Right ventricle myocardium inferior (tissue), 1 donor: Measurements from ENCODE around the gene ZNRF1. TPM values are rescaled to one million over a fixed set of nuclear protein-coding genes. Genes with fewer than 3 reads are reported as not detected.
A peak's percentile ranks its signal among the peaks of the same experiment; 100 is the strongest.

ENCODE experiments used
- ATAC-seq: fragments of 200-7000 bp; cut with Tn5 transposase; one replicate; pipeline ENCODE4 v1.9.1; 2020; ENCODE audit warnings: mild to moderate bottlenecking, moderate library complexity
- DNase-seq: peaks from one replicate; pipeline ENCODE4 v3.0.0; 2021; ENCODE audit errors: missing footprints
- intact Hi-C: fragments of 100-400 bp; cut with DNase I; formaldehyde crosslinking; loops from one replicate; pipeline ENCODE4 v1.11.0; 2022
- total RNA-seq: library from RNA; stranded (reverse); fragmentation: NEBNext Ultra II Directional; extraction: Animal tissue kit (Norgen Biotek cat#: 25700); gene quantifications from one replicate; pipeline ENCODE4 v1.2.1, GENCODE V29; 2021
- donor health status: DM: no; HTN: yes; CAD: no; lungs with severe emphysema.

The ZNRF1 gene
- total RNA-seq, 1 donor from 2014 or later = 27.2 TPM

DNA sequence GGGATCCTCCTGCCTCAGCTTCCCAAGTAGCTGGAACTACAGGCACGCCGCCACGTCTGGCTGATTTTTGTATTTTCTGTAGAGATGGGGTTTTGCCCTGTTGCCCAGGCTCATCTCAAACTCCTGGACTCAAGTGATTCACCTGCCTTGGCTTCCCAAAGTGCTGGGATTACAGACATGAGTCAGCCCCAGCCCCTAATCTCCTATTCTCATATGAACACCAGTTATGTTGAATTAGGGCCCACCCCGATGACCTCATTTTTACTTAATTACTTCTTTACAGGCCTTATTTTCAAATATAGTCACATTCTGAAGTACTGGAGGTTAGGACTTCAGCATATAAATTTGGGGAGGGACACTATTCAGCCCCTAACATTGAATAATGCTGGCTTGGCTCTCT lies 49.2 kb downstream of the ZNRF1 start:
- intact Hi-C loops = no loop called here
- DNase-seq (no peak), ATAC-seq (no peak)

DNA sequence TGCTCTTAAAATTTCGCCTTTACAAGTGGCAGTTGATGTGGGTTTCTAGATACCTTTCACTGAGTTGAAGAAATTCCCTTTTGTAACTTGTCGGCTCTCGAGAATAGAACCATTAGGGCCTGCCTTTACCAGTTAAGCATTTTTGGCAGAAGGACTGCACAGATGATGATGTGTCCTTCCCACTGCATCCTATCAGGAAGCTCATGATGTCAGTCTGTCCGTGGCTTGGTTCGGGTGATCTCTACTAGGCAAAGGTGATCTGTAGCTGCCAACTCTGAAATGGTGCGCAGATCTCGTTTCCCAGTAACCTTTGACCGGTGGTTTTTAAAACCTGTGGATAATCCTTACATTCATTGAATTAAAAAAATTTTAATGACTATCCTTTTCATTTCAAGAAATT lies 49.7 kb downstream of the ZNRF1 start:
- ATAC-seq (peak; percentile 65), DNase-seq (no peak)
- intact Hi-C loops = no loop called here

DNA sequence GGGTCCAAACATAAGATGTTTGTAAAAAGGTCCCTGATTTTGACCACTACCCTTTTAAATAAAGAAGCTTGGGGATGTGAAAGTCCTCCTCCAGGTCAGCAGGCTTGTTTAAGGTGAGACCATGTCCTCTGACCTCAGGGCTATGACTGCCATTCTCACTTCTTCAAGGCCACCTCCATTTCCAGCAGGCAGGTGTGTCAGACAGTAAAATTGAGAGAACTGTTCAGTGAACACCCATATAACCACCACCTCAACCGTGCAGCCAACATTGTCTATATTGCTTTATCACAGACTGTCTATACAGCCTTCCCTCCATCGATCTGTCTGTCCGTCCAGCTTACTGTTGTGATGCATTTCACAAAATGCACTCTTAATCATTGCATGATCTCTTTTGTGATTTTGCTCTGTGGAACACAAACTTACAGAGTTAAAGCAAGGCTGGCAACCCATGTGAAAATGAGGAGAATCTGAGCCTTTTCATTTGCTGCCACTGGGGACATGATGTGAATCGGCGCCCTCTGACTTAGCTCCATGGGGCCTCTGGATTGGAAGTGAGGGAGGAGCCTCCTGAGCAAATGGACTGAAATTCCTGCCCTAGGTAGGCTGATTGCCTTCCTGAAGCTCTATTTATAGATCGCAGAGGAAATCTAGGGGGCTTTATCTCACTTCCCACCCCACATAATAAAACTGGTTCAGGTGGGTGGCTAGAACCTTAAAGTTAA lies 53.8 kb downstream of the ZNRF1 start:
- ATAC-seq (no peak), DNase-seq (no peak)
- intact Hi-C loops = no loop called here

DNA sequence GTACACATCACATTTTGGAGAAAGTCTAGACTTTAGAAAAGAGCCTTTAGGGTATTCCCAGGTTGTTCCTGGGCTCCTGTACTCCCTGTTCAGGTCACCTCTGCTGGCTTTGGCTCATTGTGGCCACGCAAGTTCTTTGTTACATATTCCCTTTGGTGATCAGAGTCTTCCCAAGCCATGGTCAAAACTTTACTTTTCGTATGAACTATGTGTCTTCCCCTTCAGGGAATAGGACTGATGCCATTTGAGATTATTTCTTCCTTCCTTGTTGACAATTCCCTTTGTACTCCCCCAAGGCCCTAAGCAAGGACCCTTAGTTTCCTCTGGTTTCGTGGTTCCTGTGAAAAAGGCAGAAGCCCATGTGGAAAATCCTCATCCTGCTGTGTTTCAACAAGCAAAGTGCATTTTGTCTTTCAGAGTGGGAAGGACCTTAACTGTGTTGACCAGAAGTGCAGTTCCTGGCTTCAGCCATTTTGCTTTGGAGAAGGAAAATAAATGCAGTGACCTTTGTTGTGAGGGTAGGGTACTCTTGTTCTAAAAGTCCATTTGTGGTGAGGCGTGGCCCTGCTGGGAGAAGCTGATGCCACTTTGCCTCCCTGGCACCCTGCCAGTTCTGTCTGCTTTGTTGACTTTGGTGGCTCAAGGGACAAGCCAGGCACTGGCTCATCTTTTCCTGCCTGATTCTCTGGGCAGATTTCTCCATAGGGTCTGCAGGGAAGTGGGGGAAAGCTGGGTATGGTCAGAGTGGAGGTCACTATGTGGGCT lies 55.1 kb downstream of the ZNRF1 start:
- intact Hi-C loops = no loop called here
- DNase-seq (peak; percentile 84), ATAC-seq (peak; percentile 45)

DNA sequence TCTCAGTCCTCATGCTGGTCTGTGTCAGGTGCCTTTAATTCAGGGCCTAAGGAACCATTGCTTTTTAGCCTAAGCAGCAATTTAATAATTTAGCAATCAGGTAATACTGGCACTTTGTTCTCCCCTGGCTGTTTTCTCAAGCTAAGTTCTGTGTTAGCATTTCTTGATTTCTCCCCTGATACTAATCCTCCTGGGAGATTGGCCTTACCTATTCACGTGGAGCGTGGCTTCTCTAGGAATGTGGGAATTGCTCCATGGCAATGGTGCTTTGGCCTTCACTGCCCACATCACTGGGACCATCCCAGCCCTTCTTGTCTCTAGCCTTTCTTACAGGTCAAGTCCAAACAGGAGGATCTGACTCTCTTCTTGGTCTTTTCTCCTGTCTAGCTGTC lies 55.7 kb downstream of the ZNRF1 start:
- ATAC-seq (no peak), DNase-seq (no peak)
- intact Hi-C loops = no loop called here

DNA sequence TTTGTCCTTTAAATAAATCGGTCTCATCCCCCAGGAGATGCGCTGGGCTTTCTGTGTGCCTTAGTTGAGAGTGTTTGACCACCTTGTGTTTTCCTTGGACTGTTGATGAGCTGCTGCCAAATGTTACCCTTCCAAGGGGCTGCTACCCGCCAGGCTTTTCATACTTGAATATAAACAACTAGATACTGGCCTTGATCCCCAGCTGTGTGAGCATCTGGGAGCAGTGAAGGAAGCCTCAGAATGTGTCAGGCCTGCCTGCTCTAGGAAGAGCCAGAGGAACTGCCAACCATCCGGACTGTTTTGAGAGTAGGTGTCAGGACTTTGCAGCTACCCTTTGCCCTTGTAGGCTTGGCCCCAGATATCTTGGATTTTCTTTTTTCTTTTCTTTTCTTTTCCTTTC lies 60.0 kb downstream of the ZNRF1 start:
- intact Hi-C loops = no loop called here
- ATAC-seq (no peak), DNase-seq (no peak)

DNA sequence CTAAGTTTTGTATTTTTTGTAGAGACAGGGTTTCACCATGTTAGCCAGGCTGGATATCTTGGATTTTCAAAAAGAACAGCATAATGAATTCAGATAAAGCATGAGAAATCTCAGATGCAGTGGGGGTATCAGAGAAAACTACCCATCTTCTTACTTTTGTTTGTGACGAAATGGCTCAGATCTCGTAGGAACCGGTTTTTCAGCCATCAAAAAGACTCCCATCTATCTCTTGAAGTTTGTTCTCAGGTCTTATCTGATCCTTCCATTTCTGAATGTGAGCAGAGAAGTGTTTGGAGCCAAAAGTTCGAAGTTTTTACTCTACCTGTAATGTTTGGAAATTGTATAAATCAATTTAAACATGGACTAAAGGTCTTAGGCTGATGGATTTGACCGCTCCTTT lies 60.6 kb downstream of the ZNRF1 start:
- intact Hi-C loops = no loop called here
- ATAC-seq (no peak), DNase-seq (no peak)

DNA sequence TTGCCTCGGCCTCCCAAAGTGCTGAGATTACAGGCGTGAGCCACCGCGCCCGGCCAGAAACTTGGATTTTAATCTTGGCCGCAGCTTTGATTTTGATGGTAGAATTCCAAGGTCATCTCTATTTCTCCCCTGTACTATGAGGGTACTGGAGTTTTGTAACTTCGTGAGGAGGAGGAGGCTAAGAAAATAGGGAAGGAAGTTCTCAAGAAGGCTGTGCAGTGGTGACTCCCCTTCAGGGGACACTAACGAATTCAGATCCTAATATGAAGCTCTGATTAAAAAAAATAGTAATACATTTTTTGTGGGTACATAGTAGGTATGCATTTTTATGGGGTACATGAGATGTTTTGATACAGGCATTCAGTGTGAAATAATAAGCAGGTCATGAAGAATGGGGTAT lies 61.9 kb downstream of the ZNRF1 start:
- ATAC-seq = no peak
- intact Hi-C loops = no loop called here
- no peak for DNase-seq

DNA sequence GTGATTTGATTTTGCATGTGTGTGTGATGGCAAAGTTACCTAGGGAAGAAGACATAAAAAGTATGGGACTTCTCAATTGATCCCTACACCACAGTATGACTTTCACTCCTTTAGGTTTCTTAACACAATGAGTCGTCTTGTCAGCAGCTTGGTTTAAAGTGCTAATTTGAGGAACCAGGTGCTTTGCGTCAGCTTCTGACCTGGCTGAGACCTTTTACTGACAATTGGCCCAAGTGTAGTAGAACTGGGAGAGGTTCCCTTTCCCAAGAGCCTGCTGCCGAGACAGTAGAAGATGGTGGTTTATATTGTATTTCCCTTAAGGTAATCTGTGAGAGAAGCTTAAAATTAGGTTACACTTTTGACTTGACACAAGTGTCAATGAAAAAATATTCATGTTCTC lies 62.8 kb downstream of the ZNRF1 start:
- no peak for ATAC-seq
- intact Hi-C loops = no loop called here
- DNase-seq = no peak

DNA sequence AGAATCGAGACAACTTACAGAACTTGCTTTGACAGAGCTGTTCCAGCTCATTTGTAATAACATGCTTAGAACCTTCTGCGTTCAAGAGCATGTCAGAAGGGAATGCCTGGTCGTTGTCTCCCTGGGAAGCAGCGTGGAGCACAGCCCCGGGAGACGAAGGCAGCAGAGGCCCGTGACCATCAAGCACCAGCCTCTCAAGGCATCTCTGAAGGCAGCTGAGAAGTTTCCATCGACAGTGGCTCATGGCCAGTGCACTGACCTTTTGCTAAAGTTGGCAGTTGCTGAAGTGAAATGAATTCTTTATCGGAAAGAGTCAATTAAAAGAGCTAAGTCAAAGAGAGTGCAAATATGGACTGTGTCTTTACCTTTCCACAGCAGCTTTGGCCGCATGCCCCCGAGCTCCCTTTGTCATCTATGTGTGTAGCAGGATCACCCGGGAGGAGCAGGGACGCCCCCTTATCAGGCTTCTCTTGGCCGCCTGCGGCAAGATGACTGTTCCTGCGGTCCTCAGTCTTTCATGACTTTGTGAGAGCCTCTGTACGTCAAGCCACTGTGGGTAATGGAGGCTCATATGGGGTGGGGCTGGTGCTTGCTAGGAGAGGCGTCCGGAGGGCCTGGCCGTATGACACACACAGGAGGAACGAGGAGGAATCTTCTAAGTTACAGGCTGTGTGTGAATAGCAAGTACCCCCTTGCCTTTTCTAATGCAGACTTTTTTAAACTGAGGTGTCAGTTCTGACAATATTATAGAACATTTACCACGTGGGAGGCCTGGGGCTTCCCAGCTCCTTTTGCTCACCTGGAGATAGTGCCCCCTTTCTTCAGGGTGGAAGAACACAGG lies 63.5 kb downstream of the ZNRF1 start:
- DNase-seq = peak; percentile 87
- ATAC-seq = peak; percentile 86
- intact Hi-C loops = no loop called here

DNA sequence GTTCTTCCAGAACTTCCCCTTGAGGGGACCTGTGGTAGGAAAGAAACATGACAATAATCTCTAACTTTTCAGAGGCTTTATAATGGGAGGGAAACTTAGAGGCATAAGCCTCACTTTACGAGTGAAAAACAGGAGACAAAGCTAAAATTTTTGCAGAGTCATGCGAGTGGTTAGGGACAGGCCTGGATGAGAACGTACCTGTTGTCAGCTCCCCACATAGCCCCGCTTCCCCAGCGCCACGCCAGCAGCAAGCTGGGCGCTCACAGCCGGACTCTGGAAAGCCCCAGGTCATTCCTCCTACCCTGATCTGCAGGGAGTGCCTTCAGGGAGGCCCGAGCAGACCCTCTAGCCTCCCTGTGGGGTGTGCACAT lies 64.1 kb downstream of the ZNRF1 start:
- intact Hi-C loops = no loop called here
- DNase-seq (no peak), ATAC-seq (no peak)

DNA sequence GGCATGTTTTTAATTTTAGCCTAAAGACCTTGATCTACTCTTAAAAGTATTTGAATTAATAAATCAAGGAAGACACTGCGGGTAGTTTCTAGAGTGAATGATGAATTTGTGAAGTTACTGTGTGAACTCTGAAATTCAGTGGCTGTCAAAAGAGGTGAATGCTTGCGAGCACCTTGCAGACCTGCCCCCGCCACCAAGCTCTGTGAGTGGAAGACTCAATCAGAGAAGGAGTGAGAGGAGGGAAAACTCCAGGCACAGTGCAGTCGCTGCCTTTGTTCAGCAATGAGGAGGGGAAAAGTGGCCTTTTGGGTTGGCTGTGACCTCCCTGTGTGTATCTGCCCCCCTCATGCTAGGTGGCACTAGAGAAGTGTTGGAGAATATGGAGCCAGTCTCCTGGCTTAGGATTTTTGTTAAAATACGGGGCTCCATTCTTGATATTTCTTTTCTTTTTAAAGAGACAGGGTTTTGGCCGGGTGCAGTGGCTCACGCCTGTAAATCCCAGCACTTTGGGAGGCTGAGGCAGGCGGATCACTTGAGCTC lies 64.8 kb downstream of the ZNRF1 start:
- intact Hi-C loops = no loop called here
- DNase-seq (no peak), ATAC-seq (no peak)

DNA sequence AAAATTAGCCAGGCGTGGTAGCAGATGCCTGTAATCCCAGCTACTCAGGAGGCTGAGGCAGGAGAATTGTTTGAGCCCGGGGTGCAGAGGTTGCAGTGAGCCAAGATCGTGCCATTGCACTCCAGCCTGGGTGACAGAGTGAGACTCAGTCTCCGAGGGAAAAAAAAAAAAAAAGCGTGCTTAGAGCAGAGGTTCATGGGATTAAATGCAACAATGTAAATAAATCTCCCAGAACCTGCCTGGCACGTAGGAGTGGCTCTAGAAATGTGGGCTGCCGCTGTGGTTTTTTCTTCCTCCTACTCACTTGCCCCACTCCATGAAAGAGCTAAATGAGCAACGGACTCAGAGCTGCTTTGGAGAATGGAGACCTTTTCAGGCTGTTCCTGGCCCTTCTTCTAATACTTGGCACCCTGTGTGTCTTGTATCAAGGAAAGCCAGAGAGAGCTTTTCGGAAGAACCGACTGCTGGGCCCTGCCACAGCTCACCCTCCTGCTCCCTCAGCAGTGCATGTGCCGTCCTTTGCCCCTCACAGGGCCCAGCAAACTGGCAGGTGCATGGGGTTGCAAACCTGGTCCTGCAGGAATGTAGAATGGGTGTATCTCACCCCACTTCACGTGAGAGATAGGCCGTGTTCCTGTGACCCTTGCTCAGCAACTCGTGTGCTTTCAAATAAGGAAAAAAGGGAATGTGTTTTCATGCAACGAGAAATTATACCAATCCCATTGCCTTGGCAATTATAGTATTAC lies 65.8 kb downstream of the ZNRF1 start:
- no peak for ATAC-seq
- intact Hi-C loops = no loop called here

DNA sequence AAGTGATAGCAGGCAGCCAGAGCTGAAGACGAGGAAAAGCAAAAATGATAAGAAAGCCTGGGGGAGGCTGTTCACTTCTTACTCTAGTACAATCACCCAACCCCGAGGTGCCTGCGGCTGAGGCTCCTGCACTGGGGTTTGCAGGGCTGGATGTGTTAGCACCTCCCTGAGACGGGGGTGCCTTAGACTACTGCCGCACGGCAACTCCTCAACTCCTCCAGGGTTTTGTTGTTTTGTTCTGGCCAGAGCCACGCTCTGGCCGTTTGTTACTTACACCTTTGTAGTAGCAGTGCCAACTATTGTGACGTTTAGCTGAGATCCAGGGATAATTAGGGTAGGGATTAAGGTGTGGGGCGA lies 66.3 kb downstream of the ZNRF1 start:
- ATAC-seq (no peak), DNase-seq (no peak)
- intact Hi-C loops = no loop called here

More for the DNA sequence above, 65.8 kb downstream of the ZNRF1 start:
- DNase-seq = no peak

DNA sequence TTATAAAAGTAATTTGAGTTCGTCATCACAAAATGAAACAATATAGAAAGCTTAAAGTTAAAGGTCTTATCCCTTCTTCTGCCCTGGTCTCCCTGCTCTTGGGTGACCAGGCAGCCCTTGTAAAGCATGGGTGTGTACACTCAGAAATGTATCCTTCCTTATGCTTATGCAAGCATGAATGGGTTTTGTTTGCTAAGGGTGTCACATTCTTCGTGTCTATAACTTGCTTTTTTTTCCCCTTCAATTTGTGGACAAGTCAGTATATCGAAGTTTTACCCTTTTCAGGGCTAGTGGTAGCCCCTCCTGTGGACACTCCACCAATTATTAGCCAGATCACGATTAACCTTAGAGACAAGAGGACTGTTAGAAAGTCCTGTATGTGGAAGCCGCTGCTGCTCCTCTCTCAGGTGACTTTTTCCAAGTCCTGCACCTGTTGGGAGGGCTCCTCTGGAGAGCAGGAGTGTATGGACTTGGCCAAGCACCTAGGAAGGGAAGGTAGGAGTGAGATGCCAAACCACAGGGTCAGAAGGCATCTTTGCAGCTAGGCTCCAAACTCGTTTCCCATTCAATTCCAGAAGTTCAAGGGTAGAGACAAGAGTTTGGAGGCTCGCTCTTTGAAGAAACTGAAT lies 66.8 kb downstream of the ZNRF1 start:
- no peak for ATAC-seq
- intact Hi-C loops = no loop called here
- DNase-seq = no peak

DNA sequence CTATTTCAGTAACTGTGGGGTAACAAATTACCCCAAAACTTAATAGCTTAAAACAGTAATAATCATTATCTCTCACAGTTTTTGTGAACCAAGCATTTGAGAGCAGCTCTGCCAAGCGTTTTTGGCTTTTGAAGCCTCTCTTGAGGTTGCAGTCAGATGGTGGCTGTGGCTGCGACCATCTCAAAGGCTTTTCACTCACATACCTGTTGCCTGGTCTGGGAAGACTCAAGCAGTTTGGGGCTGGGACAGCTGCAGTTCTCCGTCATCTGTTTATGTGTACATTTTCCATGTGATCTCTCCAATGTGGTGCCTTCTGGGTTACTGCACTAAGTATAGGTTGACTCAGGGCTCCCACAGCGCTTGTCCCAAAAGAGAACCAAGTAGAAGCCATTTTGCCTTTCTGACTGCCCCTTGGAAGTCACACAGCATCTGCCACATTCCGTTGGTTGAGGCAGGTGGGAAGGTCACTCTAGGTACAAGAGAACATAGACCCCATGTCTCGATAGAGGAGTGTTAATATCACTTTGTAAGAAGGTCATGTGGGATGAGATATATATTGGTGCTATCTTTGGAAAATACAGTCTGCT lies 68.1 kb downstream of the ZNRF1 start:
- ATAC-seq = no peak
- DNase-seq = no peak
- intact Hi-C loops = no loop called here

DNA sequence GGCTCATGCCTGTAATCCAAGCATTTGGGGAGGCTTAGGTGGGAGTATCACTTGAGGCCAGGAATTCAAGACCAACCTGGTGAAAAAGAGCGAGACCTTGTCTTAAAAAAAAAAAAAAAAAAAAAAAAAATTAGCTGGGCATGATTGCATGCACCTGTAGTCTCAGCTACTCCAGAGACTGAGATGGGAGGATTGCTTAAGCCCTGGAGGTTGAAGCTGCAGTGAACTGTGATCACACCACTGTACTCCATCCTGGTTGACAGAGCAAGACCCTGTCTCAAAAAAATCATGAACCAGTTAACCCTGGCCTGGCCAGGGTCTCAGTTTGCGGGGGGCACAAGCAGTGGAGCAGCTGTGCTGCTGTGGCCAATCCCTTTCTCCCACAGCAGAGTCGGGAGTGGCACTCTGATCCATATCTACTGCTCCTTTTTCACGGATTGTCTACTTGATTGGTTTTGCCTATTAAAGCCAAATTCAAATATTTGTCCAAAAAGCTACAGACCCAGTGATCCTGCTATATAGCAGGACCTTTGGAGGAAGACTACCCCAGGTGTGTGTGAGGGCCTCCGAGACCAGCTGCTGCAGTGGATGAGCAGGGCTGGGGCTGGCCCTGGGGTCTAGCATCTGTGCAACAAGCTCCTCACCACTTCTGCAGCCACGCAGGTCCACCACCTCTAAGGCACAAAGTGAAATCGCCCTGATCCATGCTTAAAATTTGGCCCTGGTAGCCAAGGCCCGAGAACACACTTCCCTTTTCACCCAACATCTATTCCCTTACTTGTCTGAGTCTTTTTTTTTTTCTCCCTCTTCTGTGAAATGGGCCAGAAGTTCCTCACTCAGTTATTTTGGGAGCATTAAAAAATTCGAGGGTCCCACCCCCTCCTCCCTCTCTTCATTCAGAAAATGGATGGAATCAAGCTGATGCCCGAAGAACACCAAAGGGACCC lies 69.5 kb downstream of the ZNRF1 start:
- intact Hi-C loops = no loop called here
- ATAC-seq = no peak

More for the DNA sequence above, 69.5 kb downstream of the ZNRF1 start:
- no peak for DNase-seq
